ENCODE data around the gene MNAT1.

The MNAT1 gene

GRCh38 chr14:60958146-60958545, 223.6 kb downstream of the MNAT1 start:
- Histone ChIP-seq H3F3A (ENCODE audit: control insufficient read depth, insufficient read depth) (no peaks in the 10 kb centered on the region), H3K4me3 (ENCODE audit: low read length) (no peak overlapping the region), H3K27ac (ENCODE audit: low read depth, low read length) (no peak overlapping the region), H3K4me1 (ENCODE audit: control insufficient read depth, low read length) (no peaks in the 10 kb centered on the region), H3K9me2 (replicated peaks; ENCODE audit: control insufficient read depth, low read length) (no peaks in the 10 kb centered on the region), H3K36me3 (ENCODE audit: control insufficient read depth, low read length) (no peaks in the 10 kb centered on the region), H3K79me2 (ENCODE audit: control insufficient read depth, low read length) (no peaks in the 10 kb centered on the region), H3K27me3 (ENCODE audit: control insufficient read depth, low read length) (no peaks in the 10 kb centered on the region), H4K20me1 (ENCODE audit: control insufficient read depth, insufficient read depth, low read depth, low read length) (no peaks in the 10 kb centered on the region), H3K9me3 (ENCODE audit: control insufficient read depth, insufficient read depth, low read length) (peaks cover 13% of the 10 kb centered on the region), H3K4me2 (ENCODE audit: low read length) (no peak overlapping the region)
- TF ChIP-seq EZH2phosphoT487 (IDR thresholded peaks at IDR 0.05; ENCODE audit: borderline replicate concordance, low read length) (no peak), CTCF (IDR thresholded peaks at IDR 0.05; ENCODE audit: low read depth, low read length, poor library complexity, severe bottlenecking) (no peak)

GRCh38 chr14:60963761-60964160, 229.2 kb downstream of the MNAT1 start:
- Histone ChIP-seq H3K4me2 (ENCODE audit: low read length) (no peak overlapping the region), H3K4me3 (ENCODE audit: low read length) (no peak overlapping the region), H3K27me3 (ENCODE audit: control insufficient read depth, low read length) (no peaks in the 10 kb centered on the region), H3K79me2 (ENCODE audit: control insufficient read depth, low read length) (no peaks in the 10 kb centered on the region), H3K4me1 (ENCODE audit: control insufficient read depth, low read length) (peaks cover 8% of the 10 kb centered on the region), H4K20me1 (ENCODE audit: control insufficient read depth, insufficient read depth, low read depth, low read length) (no peaks in the 10 kb centered on the region), H3F3A (ENCODE audit: control insufficient read depth, insufficient read depth) (0 out of 2 replicates have a peak, but pooled peaks cover 7% of the 10 kb centered on the region), H3K27ac (ENCODE audit: low read depth, low read length) (no peak overlapping the region), H3K36me3 (ENCODE audit: control insufficient read depth, low read length) (no peaks in the 10 kb centered on the region), H3K9me2 (replicated peaks; ENCODE audit: control insufficient read depth, low read length) (no peaks in the 10 kb centered on the region), H3K9me3 (ENCODE audit: control insufficient read depth, insufficient read depth, low read length) (no peaks in the 10 kb centered on the region)
- TF ChIP-seq CTCF (IDR thresholded peaks at IDR 0.05; ENCODE audit: low read depth, low read length, poor library complexity, severe bottlenecking) = no peak
- TF ChIP-seq EZH2phosphoT487 (IDR thresholded peaks at IDR 0.05; ENCODE audit: borderline replicate concordance, low read length) = no peak

DNA sequence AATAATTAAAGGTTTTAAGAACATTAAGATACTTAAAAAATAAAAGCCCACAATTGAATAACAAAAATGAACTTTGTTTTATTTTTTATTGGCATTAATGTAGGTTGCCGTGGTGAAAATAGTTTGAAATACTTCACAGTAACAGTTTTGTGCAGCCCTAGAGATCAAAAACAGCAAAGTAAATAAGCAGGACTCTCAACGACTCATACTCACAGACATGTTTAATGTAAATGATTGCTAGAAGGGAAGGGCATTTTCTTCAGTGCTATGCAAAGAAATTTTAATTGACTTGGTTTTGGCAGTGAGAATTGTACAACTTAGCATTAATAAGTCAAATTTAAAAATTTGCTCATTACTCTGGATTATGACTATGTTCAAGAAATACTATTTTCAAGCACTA, 230.3 kb downstream of the MNAT1 start:
- no peaks in the 10 kb centered on the region for H3K79me2 ChIP-seq (ENCODE audit: control insufficient read depth, low read length)
- TF ChIP-seq EZH2phosphoT487 (IDR thresholded peaks at IDR 0.05; ENCODE audit: borderline replicate concordance, low read length) (no peak), CTCF (IDR thresholded peaks at IDR 0.05; ENCODE audit: low read depth, low read length, poor library complexity, severe bottlenecking) (no peak)
- no peaks in the 10 kb centered on the region for H3K9me3 ChIP-seq (ENCODE audit: control insufficient read depth, insufficient read depth, low read length)
- peaks cover 7% of the 10 kb centered on the region; the same call in 1 of the 2 replicates for H3F3A ChIP-seq (ENCODE audit: control insufficient read depth, insufficient read depth)
- no peak overlapping the region for H3K27ac ChIP-seq (ENCODE audit: low read depth, low read length)
- no peaks in the 10 kb centered on the region for H4K20me1 ChIP-seq (ENCODE audit: control insufficient read depth, insufficient read depth, low read depth, low read length)
- no peak overlapping the region for H3K4me2 ChIP-seq (ENCODE audit: low read length)
- no peak overlapping the region for H3K4me3 ChIP-seq (ENCODE audit: low read length)
- no peaks in the 10 kb centered on the region for H3K36me3 ChIP-seq (ENCODE audit: control insufficient read depth, low read length)
- no peaks in the 10 kb centered on the region for H3K27me3 ChIP-seq (ENCODE audit: control insufficient read depth, low read length)
- no peaks in the 10 kb centered on the region for H3K9me2 ChIP-seq (replicated peaks; ENCODE audit: control insufficient read depth, low read length)
- peaks cover 8% of the 10 kb centered on the region for H3K4me1 ChIP-seq (ENCODE audit: control insufficient read depth, low read length)
